Vagina (tissue), 2 donors: ENCODE results near the gene H1-8.

Experiments
- CTCF ChIP-seq, 3 experiments: fragments of 450-650 bp in 2 of 3; fragments of 200-600 bp in 1 of 3; sonication (generic) in 1 of 3; IDR thresholded peaks; one replicate each; pipeline ENCODE4 v1.5.1; 2017 to 2019; ENCODE audit warnings: antibody characterized with exemption in 3 of 3, mild to moderate bottlenecking in 2 of 3, moderate library complexity in 2 of 3
- POLR2A ChIP-seq, 2 donors: fragments of 450-650 bp; IDR thresholded peaks; one replicate each; pipeline ENCODE4 v1.6.1; 2017; ENCODE audit warnings: antibody characterized with exemption in 2 of 2, mild to moderate bottlenecking in 2 of 2, moderate library complexity in 2 of 2
- POLR2AphosphoS5 ChIP-seq, 2 donors: sonication (generic); formaldehyde crosslinking; IDR thresholded peaks; one replicate each; pipeline ENCODE4 v1.9.0; 2017; ENCODE audit warnings: antibody characterized with exemption in 2 of 2, mild to moderate bottlenecking in 2 of 2, low read depth in 1 of 2; ENCODE audit not compliant: insufficient read depth in 1 of 2

GRCh38 chr3:129599607-129600006, 56.6 kb downstream of the H1-8 start:
- no peak for TF ChIP-seq CTCF (IDR thresholded peaks at IDR 0.05)
- TF ChIP-seq POLR2AphosphoS5 (IDR thresholded peaks at IDR 0.05; ENCODE audit: insufficient read depth in 1 of 2, low read depth in 1 of 2) = no peak
- TF ChIP-seq POLR2A (IDR thresholded peaks at IDR 0.05) = no peak
